Nephron progenitor cell (in vitro differentiated cells): ENCODE results near the gene SPATA12.

Experiments used
- DNase-seq: peaks from one replicate; pipeline ENCODE4 v3.0.0; 2021
- H3K27ac Mint-ChIP-seq: 2 replicates; pipeline ENCODE4 v1.8.0; 2021; ENCODE audit warnings: mild to moderate bottlenecking, moderate library complexity, mixed read lengths
- H3K27me3 Mint-ChIP-seq: 2 replicates; pipeline ENCODE4 v1.8.0; 2021; ENCODE audit warnings: mild to moderate bottlenecking, low read depth, mixed read lengths; ENCODE audit not compliant: poor library complexity
- H3K36me3 Mint-ChIP-seq: 2 replicates; pipeline ENCODE4 v1.8.0; 2021; ENCODE audit warnings: low read depth, mixed read lengths
- H3K4me1 Mint-ChIP-seq: 2 replicates; pipeline ENCODE4 v1.8.0; 2021; ENCODE audit warnings: mixed read lengths
- H3K4me3 Mint-ChIP-seq: 2 replicates; pipeline ENCODE4 v1.8.0; 2021; ENCODE audit warnings: mild to moderate bottlenecking, moderate library complexity, mixed read lengths
- H3K9me3 Mint-ChIP-seq: 2 replicates; pipeline ENCODE4 v1.8.0; 2021; ENCODE audit warnings: mild to moderate bottlenecking, moderate library complexity, mixed read lengths
- CTCF ChIP-seq: fragments of 200-600 bp; sonication (generic); IDR thresholded peaks from 2 replicates; pipeline ENCODE4 v1.5.0; 2021; ENCODE audit warnings: antibody characterized with exemption

Gene SPATA12

GRCh38 chr3:57109437-57110199 is 49.2 kb downstream of the SPATA12 start:
- peaks cover 2% of the 10 kb centered on the region for H3K27me3 Mint-ChIP-seq
- H3K4me1 Mint-ChIP-seq = peaks cover 36% of the 10 kb centered on the region
- H3K27ac Mint-ChIP-seq = peak overlapping the region; percentile 32
- H3K9me3 Mint-ChIP-seq = no peaks in the 10 kb centered on the region
- DNase-seq = no peak
- peaks cover 80% of the 10 kb centered on the region for H3K36me3 Mint-ChIP-seq
- H3K4me3 Mint-ChIP-seq = no peak overlapping the region
- no peak for TF ChIP-seq CTCF

- TF ChIP-seq CTCF = no peak
- Mint-ChIP-seq H3K4me3 (no peak overlapping the region), H3K4me1 (peaks cover 36% of the 10 kb centered on the region), H3K27me3 (peaks cover 2% of the 10 kb centered on the region), H3K36me3 (peaks cover 80% of the 10 kb centered on the region), H3K9me3 (no peaks in the 10 kb centered on the region), H3K27ac (peak overlapping the region; percentile 62)
- no peak for DNase-seq
These were observed 49.8 kb downstream of the SPATA12 start for GRCh38 chr3:57110214-57110613.

- no peaks in the 10 kb centered on the region for H3K9me3 Mint-ChIP-seq
- H3K27ac Mint-ChIP-seq = peak overlapping the region; percentile 88
- peaks cover 37% of the 10 kb centered on the region for H3K4me1 Mint-ChIP-seq
- peaks cover 81% of the 10 kb centered on the region for H3K36me3 Mint-ChIP-seq
- TF ChIP-seq CTCF = no peak
- no peak overlapping the region for H3K4me3 Mint-ChIP-seq
- H3K27me3 Mint-ChIP-seq = peaks cover 2% of the 10 kb centered on the region
- DNase-seq = peak; percentile 24
These were observed 50.3 kb downstream of the SPATA12 start for GRCh38 chr3:57110798-57111197.

DNA sequence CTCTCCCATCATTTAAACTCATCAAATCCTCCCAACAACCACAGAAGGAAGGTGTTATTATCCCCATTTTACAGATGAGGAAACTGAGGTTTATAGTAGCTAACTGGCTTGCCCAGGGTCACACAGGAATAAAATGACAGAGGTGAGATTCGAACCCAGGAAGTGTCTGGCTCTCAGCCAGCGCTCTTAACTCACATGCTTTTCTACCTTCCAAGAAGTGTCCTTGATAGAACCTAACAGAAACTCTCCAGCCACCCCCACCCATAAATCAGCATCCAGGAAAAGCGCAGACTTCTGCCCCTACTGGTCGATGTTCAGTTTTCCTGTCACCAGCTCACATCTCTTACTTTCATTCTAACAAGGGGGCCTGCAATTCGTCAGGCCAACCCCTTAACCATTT is 51.7 kb downstream of the SPATA12 start:
- DNase-seq = peak; percentile 22
- Mint-ChIP-seq H3K4me3 (no peak overlapping the region), H3K36me3 (peaks cover 78% of the 10 kb centered on the region), H3K9me3 (no peaks in the 10 kb centered on the region), H3K27ac (peak overlapping the region; percentile 58), H3K27me3 (peaks cover 1% of the 10 kb centered on the region), H3K4me1 (peaks cover 36% of the 10 kb centered on the region)
- peak; percentile 23 for TF ChIP-seq CTCF

DNA sequence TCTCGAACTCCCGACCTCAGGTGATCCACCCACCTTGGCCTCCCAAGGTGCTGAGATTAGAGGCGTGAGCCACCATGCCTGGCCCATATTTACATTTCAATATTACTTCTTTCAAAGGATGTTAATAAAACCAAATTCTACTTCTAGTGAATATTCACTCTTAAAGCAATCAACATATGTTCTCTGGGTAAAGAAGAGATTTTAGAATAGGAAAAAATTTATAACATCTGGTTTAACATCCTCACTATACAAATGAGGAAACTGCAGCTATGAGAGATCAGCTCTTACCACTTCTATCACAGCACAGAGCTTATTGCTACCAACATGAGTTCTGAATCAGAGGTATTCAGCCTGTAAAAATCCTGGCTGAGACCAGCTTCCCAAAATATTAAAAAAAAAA is 56.0 kb downstream of the SPATA12 start:
- no peak overlapping the region for H3K27ac Mint-ChIP-seq
- no peaks in the 10 kb centered on the region for H3K9me3 Mint-ChIP-seq
- no peak for TF ChIP-seq CTCF
- DNase-seq = no peak
- peaks cover 74% of the 10 kb centered on the region for H3K36me3 Mint-ChIP-seq
- H3K27me3 Mint-ChIP-seq = no peaks in the 10 kb centered on the region
- H3K4me3 Mint-ChIP-seq = no peak overlapping the region
- peaks cover 43% of the 10 kb centered on the region for H3K4me1 Mint-ChIP-seq

DNA sequence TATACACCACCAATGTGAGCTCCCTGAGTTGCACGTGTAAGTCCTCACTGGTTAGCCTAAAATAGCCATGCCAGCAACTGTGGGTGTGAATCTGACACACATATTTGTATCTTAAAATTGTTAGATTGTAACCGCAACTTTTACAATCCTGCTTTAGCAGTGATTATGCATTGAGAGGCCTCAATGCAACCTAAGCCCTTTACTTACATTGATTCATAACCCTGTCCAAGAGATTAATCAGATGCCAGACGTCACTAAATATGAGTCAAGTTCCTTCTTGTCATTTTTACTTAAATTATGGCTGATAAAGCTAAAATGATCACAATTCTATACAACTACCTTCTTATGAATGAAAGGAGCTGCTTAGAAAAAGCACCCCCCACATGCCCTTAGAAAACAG is 57.8 kb downstream of the SPATA12 start:
- Mint-ChIP-seq H3K4me3 (no peak overlapping the region), H3K27me3 (no peaks in the 10 kb centered on the region), H3K9me3 (no peaks in the 10 kb centered on the region), H3K27ac (peak overlapping the region; percentile 43), H3K36me3 (peaks cover 71% of the 10 kb centered on the region), H3K4me1 (peaks cover 41% of the 10 kb centered on the region)
- no peak for DNase-seq
- no peak for TF ChIP-seq CTCF
